Retinal pigment epithelial cell (primary cell): ENCODE data around the gene TSPAN18.

Source experiments
- DNase-seq: peaks from one replicate; pipeline ENCODE4 v3.0.0-alpha.2; 2010; ENCODE audit warnings: low read depth
- H3K4me3 ChIP-seq: 2 replicates; pipeline ENCODE4 v1.5.1; 2011; ENCODE audit warnings: mild to moderate bottlenecking, low read length, control low read depth, moderate library complexity
- TF ChIP-seq, protein P1 (sequence below): conservative IDR thresholded peaks from 2 replicates; pipeline ENCODE4 v1.5.1; 2011; ENCODE audit warnings: low read depth, low read length, control low read depth, inconsistent platforms

TSPAN18 gene

DNA sequence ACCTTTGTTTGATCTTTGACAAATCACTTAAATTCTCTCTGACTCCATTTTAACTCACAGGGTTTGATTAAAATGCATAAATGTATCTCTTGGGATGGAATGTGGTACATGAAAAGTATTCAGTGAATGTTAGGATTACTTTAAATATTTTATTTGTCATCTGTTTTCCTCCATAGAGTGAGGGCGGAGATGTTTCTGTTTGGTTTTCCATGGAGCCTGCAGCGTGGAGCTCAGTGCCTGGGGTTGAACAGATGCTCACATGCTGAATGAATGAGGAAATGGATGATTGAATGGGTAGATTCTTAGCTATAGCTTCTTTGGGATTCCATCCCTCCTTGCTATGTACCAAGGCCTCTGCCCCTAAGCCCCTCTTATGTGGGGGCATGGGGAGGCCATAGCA, 10.0 kb downstream of the TSPAN18 start:
- no peak overlapping the region for H3K4me3 ChIP-seq
- no peak for DNase-seq
- TF ChIP-seq, protein P1, sequence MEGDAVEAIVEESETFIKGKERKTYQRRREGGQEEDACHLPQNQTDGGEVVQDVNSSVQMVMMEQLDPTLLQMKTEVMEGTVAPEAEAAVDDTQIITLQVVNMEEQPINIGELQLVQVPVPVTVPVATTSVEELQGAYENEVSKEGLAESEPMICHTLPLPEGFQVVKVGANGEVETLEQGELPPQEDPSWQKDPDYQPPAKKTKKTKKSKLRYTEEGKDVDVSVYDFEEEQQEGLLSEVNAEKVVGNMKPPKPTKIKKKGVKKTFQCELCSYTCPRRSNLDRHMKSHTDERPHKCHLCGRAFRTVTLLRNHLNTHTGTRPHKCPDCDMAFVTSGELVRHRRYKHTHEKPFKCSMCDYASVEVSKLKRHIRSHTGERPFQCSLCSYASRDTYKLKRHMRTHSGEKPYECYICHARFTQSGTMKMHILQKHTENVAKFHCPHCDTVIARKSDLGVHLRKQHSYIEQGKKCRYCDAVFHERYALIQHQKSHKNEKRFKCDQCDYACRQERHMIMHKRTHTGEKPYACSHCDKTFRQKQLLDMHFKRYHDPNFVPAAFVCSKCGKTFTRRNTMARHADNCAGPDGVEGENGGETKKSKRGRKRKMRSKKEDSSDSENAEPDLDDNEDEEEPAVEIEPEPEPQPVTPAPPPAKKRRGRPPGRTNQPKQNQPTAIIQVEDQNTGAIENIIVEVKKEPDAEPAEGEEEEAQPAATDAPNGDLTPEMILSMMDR: no peak

DNA sequence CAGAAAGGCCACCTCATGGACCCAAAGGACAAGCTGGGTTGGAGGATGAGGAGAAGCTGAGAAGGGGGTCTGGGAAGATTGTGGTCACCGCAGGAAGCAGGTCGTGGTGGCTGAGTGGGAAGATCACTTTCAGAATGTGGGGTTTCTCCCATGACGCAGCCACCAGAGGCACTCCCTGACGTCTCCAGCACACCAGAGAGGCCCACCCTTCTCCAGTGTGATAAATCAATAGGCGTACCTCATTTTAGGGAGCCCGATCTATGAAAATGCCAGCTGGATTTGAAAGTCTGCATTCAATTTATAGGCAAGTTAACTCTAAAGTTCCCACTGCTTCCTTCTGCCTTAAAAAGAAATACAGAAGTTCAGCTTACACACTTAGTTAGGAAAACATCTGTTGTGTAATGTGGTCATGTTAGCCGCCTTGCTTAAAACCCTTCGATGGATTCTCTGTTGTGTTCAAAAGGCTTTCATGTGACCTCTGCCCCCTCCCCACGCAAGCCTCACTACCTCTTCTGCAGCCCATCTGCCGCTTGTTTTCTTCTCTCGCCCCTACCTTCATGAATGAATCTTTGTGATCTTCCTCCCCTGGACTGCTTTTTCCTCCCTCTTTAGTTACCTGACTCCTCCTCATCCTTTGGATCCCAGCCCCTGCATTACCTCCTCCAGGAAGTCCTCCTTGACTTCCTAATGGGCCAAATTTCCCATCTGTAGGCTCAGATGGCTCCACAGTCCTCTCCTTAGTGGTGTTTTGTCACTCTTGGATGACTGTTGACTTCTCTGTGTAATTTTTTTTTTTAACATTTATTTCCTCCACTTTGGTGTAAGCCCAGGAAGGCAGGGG, 10.7 kb downstream of the TSPAN18 start:
- no peak for DNase-seq
- TF ChIP-seq, protein P1: no peak
- H3K4me3 ChIP-seq: no peak overlapping the region

DNA sequence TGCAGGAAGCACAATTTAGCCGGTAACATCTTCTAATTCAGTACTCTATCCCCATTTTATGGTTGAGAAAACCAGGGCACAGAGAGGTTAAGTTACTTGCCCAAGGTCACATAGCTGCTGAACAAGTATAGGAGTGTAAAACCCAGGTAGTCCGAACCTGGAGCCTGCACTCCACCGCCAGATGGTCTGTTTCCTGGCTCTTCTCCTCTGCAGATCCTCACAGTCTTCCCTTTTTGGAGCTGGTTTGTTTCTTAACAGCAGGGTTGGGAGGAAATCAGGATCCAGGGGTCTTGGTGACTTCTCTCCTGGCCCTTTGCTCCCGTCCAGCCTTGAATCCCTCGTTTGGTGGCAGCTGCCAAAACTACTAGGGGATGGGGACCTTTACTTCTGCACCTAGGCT, 12.0 kb downstream of the TSPAN18 start:
- no peak overlapping the region for H3K4me3 ChIP-seq
- TF ChIP-seq, protein P1: no peak
- no peak for DNase-seq

DNA sequence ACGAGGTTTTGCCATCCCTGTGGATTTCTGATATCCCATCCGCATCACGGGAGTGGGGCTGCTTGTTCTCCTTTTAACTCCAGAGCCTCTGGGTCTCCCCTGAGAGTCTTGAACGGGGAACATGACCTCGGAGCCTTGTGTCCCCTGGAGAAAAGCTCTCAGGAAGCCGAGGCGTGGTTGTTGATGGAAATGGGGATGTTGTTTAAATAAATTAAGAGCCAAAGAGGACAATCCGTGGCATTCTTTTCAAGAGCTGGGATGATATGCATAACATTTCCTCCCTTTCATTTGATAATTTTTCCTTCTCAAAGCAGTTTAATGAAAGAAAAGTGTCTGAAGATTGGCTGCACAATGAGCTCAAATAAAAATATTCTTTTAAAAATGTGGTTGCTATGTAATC, 14.2 kb downstream of the TSPAN18 start:
- no peak overlapping the region for H3K4me3 ChIP-seq
- DNase-seq: no peak
- TF ChIP-seq, protein P1: no peak

DNA sequence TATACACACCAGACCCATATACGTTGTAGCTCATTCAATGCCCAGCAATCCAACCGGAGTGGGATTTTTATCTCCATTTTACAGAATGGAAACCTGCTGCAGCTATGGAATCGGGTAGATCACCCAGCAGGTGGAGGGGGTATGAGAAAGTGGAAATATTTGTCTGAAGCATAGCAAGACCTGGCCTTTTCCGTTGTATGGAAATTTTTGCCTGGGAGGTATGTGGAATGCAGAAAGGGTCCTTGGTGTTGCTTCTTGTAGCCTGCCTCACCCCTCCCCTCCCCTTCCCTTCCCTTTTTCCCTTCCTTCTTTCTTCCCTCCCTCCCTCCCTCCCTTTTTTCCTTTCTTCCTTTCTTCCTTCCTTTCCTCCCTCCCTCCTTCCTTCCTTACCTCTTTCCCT, 15.2 kb downstream of the TSPAN18 start:
- no peak for DNase-seq
- no peak overlapping the region for H3K4me3 ChIP-seq
- TF ChIP-seq, protein P1: no peak

DNA sequence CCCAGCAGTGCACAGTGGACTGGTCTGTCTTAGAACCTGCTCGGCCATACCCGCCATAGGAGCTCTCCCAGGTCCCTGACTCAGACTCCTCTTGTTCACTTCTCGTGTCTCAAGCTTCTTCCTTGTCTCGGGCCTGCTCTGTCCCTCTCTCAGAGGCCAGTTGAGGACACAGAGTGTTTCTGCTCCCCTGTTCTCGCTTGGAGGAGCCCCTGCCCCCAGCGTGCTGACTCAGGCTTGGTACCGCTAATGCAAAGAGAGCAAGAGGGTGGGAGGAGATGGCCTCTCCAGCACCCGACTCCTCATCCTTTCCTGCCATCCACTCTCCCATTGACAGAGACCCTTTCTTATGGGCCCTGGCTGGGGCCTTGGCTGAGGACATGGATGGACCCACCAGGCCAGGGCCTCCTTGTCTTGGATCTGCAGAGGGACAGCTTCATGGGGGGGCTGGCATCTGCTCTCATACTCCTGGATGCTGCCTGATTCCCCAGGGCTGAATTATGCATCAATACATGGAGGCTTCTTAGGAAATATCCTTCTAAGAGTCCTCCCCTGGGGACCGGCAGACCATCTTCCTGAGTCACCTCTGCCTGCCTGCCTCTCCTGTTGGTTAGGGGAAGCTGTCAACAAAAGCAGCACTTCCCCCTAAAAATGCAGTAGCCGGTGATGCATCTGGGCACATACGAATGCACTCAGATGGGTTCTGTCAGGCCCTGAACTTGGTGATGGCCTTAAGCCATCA, 15.9 kb downstream of the TSPAN18 start:
- no peak for DNase-seq
- TF ChIP-seq, protein P1: no peak
- no peak overlapping the region for H3K4me3 ChIP-seq
